ENCODE measurements around the gene FOXP1. TPM values are rescaled to one million over a fixed set of nuclear protein-coding genes. Genes with fewer than 3 reads are reported as not detected.

The FOXP1 gene
- total RNA-seq, 1 experiment from 2014 or later: 2.9 TPM

DNA sequence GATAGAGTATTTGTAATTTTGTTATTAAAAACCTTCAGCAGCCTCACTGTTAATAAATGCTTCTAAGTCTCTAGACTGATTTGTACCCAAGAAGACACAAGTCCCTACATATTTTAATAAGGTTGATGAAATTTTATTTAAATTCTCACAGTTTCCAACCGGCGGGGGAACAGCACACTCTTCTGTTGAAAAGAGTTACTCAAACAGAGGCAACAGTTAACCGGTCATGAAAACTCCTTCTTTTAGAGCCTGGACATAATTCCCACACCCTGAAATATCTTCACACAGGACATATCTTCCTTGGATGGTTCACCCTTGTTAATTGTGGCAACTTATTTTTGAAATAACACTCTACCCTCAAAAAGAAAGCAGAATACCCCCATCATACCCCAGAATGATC lies 278.8 kb downstream of the FOXP1 start:
- H3K36me3 ChIP-seq (ENCODE audit: control insufficient read depth, insufficient read depth, low read length): no peaks in the 10 kb centered on the region
- POLR2A ChIA-PET: no interaction called here
- BruUV-seq (replicated peaks): no TSS peak
- intact Hi-C loops (cut with micrococcal nuclease; ENCODE audit: unreplicated experiment) (no loop called here), in situ Hi-C loops (cut with HindIII; ENCODE audit: low pct_unique_long_range_greater_than_20kb, low sequenced_read_pairs) (no loop called here)
- CTCF ChIA-PET: no interaction called here
- H3K27ac ChIP-seq (ENCODE audit: low read length): no peak overlapping the region
- no peak for ATAC-seq
- H3K27me3 ChIP-seq (ENCODE audit: control insufficient read depth, insufficient read depth, low read length): no peaks in the 10 kb centered on the region
- DNase-seq (ENCODE audit: low read depth, low spot score): no peak
- H3K9me3 ChIP-seq (ENCODE audit: control insufficient read depth, insufficient read depth, low read depth, low read length): no peaks in the 10 kb centered on the region
- H3K4me3 ChIP-seq (ENCODE audit: low read depth in 2 of 2, low read length in 2 of 2): no peak overlapping the region
- TF ChIP-seq CTCF (IDR thresholded peaks at IDR 0.05) (no peak; the same call in 1 of the 2 replicates), POLR2AphosphoS5 (IDR thresholded peaks at IDR 0.05; ENCODE audit: low read depth, low read length) (no peak), REST (IDR thresholded peaks at IDR 0.05; ENCODE audit: insufficient read depth in 1 of 2, low read depth in 2 of 2, low read length in 1 of 2) (no peak), TCF7L2 (IDR thresholded peaks at IDR 0.05; ENCODE audit: low read depth, low read length) (no peak), SIN3A (IDR thresholded peaks at IDR 0.05; ENCODE audit: borderline replicate concordance, insufficient read depth, low read depth, low read length) (no peak)
- H3K4me1 ChIP-seq (ENCODE audit: control insufficient read depth, insufficient read depth, low read length): no peaks in the 10 kb centered on the region

- no TSS peak for BruUV-seq (replicated peaks)
- no peaks in the 10 kb centered on the region for H3K27me3 ChIP-seq (ENCODE audit: control insufficient read depth, insufficient read depth, low read length)
- intact Hi-C loops (cut with micrococcal nuclease; ENCODE audit: unreplicated experiment): no loop called here
- H3K36me3 ChIP-seq (ENCODE audit: control insufficient read depth, insufficient read depth, low read length): no peaks in the 10 kb centered on the region
- H3K9me3 ChIP-seq (ENCODE audit: control insufficient read depth, insufficient read depth, low read depth, low read length): no peaks in the 10 kb centered on the region
- no peak overlapping the region for H3K27ac ChIP-seq (ENCODE audit: low read length)
- no peak for TF ChIP-seq POLR2AphosphoS5 (IDR thresholded peaks at IDR 0.05; ENCODE audit: low read depth, low read length)
- no peak for TF ChIP-seq TCF7L2 (IDR thresholded peaks at IDR 0.05; ENCODE audit: low read depth, low read length)
- no peak for TF ChIP-seq REST (IDR thresholded peaks at IDR 0.05; ENCODE audit: insufficient read depth in 1 of 2, low read depth in 2 of 2, low read length in 1 of 2)
- no peak for TF ChIP-seq SIN3A (IDR thresholded peaks at IDR 0.05; ENCODE audit: borderline replicate concordance, insufficient read depth, low read depth, low read length)
- TF ChIP-seq CTCF (IDR thresholded peaks at IDR 0.05): no peak
- DNase-seq (ENCODE audit: low read depth, low spot score): no peak
- ChIA-PET POLR2A (no interaction called here), CTCF (no interaction called here)
- H3K4me1 ChIP-seq (ENCODE audit: control insufficient read depth, insufficient read depth, low read length): no peaks in the 10 kb centered on the region
- no peak for ATAC-seq
- H3K4me3 ChIP-seq (ENCODE audit: low read depth in 2 of 2, low read length in 2 of 2): no peak overlapping the region
- in situ Hi-C loops (cut with HindIII; ENCODE audit: low pct_unique_long_range_greater_than_20kb, low sequenced_read_pairs): no loop called here
These were observed 279.3 kb downstream of the FOXP1 start for GRCh38 chr3:71304247-71304646.

Data from Panc1 (cell line).